ENCODE data around the gene SMCHD1. TPM values are rescaled to one million over a fixed set of nuclear protein-coding genes. Genes with fewer than 3 reads are reported as not detected.

The SMCHD1 gene
- total RNA-seq, 1 experiment from 2014 or later: 61.0 TPM

DNA sequence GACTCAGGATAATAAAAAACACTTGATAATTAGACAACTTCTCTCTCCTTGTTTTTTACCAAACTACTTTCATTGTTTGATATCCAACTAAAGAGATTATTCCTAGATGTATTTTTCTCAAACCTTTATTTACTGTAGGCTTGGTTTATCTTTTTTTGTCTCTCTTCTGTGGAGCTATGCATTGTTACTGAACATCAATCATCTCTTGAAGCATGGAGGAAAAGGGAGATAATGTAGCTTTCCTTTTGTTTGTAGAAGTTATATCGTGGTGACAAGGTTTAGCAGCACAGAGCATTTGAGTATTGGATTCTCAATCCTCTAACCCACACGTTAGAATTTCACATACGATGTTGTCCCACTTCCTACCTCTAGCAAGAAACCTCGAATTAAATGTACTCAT, 41.7 kb downstream of the SMCHD1 start:
- DNase-seq: no peak
- Histone ChIP-seq H2AFZ (ENCODE audit: low read length) (no peak overlapping the region), H3K79me2 (ENCODE audit: low read length) (peaks cover 5% of the 10 kb centered on the region; the same call in 1 of the 2 replicates), H3K27ac (ENCODE audit: low read length) (no peak overlapping the region), H3K36me3 (ENCODE audit: low read depth, low read length) (peaks cover 67% of the 10 kb centered on the region), H3F3A (ENCODE audit: low read length, unreplicated experiment) (no peaks in the 10 kb centered on the region), H4K20me1 (ENCODE audit: low read length) (no peaks in the 10 kb centered on the region), H3K9me3 (ENCODE audit: low read length) (no peaks in the 10 kb centered on the region), H3K4me3 (ENCODE audit: low read length) (no peak overlapping the region), H3K9me2 (replicated peaks; ENCODE audit: low read length) (no peaks in the 10 kb centered on the region), H3K27me3 (ENCODE audit: low read length) (no peaks in the 10 kb centered on the region), H3K4me2 (ENCODE audit: low read length) (no peak overlapping the region), H3K9ac (ENCODE audit: low read length) (no peak overlapping the region), H3K4me1 (ENCODE audit: insufficient read depth, low read length) (no peaks in the 10 kb centered on the region)
- no peak for TF ChIP-seq EZH2phosphoT487 (IDR thresholded peaks at IDR 0.05; ENCODE audit: borderline replicate concordance, low read length)
- no peak for TF ChIP-seq EZH2 (IDR thresholded peaks at IDR 0.05; ENCODE audit: low read length, unreplicated experiment)
- TF ChIP-seq, protein P1, sequence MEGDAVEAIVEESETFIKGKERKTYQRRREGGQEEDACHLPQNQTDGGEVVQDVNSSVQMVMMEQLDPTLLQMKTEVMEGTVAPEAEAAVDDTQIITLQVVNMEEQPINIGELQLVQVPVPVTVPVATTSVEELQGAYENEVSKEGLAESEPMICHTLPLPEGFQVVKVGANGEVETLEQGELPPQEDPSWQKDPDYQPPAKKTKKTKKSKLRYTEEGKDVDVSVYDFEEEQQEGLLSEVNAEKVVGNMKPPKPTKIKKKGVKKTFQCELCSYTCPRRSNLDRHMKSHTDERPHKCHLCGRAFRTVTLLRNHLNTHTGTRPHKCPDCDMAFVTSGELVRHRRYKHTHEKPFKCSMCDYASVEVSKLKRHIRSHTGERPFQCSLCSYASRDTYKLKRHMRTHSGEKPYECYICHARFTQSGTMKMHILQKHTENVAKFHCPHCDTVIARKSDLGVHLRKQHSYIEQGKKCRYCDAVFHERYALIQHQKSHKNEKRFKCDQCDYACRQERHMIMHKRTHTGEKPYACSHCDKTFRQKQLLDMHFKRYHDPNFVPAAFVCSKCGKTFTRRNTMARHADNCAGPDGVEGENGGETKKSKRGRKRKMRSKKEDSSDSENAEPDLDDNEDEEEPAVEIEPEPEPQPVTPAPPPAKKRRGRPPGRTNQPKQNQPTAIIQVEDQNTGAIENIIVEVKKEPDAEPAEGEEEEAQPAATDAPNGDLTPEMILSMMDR (conservative IDR thresholded peaks at IDR 0.05; ENCODE audit: low read depth, low read length): no peak
- POLR2A ChIA-PET (ENCODE audit: unreplicated experiment): no interaction called here
- intact Hi-C loops (cut with micrococcal nuclease): no loop called here
- ATAC-seq: no peak
- CTCF ChIA-PET: no interaction called here
- BruUV-seq (replicated peaks): no TSS peak

DNA sequence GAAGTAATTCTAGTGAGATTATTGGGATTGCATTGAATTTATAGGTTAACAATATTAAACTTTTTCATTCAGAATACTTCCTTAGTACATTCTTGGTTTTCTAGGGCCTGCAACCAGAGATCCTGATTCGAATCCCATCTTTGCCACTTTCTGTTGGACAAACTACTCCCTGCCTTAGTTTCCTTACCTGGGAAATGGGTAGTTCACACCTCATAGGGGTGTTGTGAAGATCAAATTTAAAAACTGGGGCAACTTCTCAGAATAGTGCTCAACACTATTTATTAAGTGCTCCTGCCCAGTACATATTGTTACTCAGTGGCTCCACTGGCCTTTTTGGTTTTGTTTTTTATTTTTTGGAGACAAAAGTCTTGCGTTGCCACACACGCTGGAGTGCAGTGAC, 43.5 kb downstream of the SMCHD1 start:
- Histone ChIP-seq H3K4me2 (ENCODE audit: low read length) (no peak overlapping the region), H3K9ac (ENCODE audit: low read length) (no peak overlapping the region), H3K9me2 (replicated peaks; ENCODE audit: low read length) (no peaks in the 10 kb centered on the region), H3K27ac (ENCODE audit: low read length) (no peak overlapping the region), H3K4me3 (ENCODE audit: low read length) (no peak overlapping the region), H2AFZ (ENCODE audit: low read length) (no peak overlapping the region), H3F3A (ENCODE audit: low read length, unreplicated experiment) (no peaks in the 10 kb centered on the region), H3K79me2 (ENCODE audit: low read length) (no peaks in the 10 kb centered on the region), H3K4me1 (ENCODE audit: insufficient read depth, low read length) (no peaks in the 10 kb centered on the region), H4K20me1 (ENCODE audit: low read length) (no peaks in the 10 kb centered on the region), H3K27me3 (ENCODE audit: low read length) (no peaks in the 10 kb centered on the region), H3K36me3 (ENCODE audit: low read depth, low read length) (peaks cover 71% of the 10 kb centered on the region), H3K9me3 (ENCODE audit: low read length) (no peaks in the 10 kb centered on the region)
- DNase-seq (no peak), ATAC-seq (no peak)
- CTCF ChIA-PET: no interaction called here
- intact Hi-C loops (cut with micrococcal nuclease): no loop called here
- POLR2A ChIA-PET (ENCODE audit: unreplicated experiment): interaction anchor here (0.6 kb wide), 1 partner anchor 15 kb away, joined by 4 read pairs; no protein-coding TSS in a partner anchor
- BruUV-seq (replicated peaks): no TSS peak
- TF ChIP-seq EZH2 (IDR thresholded peaks at IDR 0.05; ENCODE audit: low read length, unreplicated experiment): no peak

DNA sequence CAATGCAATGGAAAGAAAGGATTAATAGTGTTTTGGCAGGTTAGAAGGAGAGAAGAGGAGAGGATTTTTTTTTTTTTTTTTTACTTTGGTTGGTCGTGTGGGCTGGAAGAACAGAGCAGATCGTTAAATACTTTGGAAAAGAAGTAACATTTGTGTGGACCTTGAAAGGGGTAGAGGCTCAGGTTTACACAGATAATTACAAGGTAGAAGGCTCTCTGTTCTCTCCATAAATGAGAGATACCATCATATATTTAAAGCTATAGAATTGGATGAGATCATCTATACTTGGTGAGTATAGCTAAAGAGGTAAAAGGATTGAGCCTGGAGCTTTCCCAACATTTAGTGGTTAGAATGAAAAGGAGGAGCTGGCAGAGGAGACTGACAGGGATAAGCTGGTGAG, 49.0 kb downstream of the SMCHD1 start:
- peaks cover 58% of the 10 kb centered on the region for H3K36me3 ChIP-seq (ENCODE audit: low read depth, low read length)
- POLR2A ChIA-PET (ENCODE audit: unreplicated experiment): no interaction called here
- BruUV-seq (replicated peaks): no TSS peak

More for the DNA sequence above, 49.0 kb downstream of the SMCHD1 start:
- ATAC-seq (no peak), DNase-seq (no peak)
- H4K20me1 ChIP-seq (ENCODE audit: low read length): no peaks in the 10 kb centered on the region
- H3K9ac ChIP-seq (ENCODE audit: low read length): no peak overlapping the region
- no peak overlapping the region for H2AFZ ChIP-seq (ENCODE audit: low read length)
- no peaks in the 10 kb centered on the region for H3K79me2 ChIP-seq (ENCODE audit: low read length)
- no peaks in the 10 kb centered on the region for H3K4me1 ChIP-seq (ENCODE audit: insufficient read depth, low read length)
- H3K4me2 ChIP-seq (ENCODE audit: low read length): no peak overlapping the region
- H3K4me3 ChIP-seq (ENCODE audit: low read length): no peak overlapping the region
- CTCF ChIA-PET: no interaction called here
- no peak overlapping the region for H3K27ac ChIP-seq (ENCODE audit: low read length)
- TF ChIP-seq EZH2 (IDR thresholded peaks at IDR 0.05; ENCODE audit: low read length, unreplicated experiment) (no peak), EZH2phosphoT487 (IDR thresholded peaks at IDR 0.05; ENCODE audit: borderline replicate concordance, low read length) (no peak)
- TF ChIP-seq, protein P1 (conservative IDR thresholded peaks at IDR 0.05; ENCODE audit: low read depth, low read length): no peak
- no peaks in the 10 kb centered on the region for H3F3A ChIP-seq (ENCODE audit: low read length, unreplicated experiment)
- H3K27me3 ChIP-seq (ENCODE audit: low read length): no peaks in the 10 kb centered on the region
- no peaks in the 10 kb centered on the region for H3K9me2 ChIP-seq (replicated peaks; ENCODE audit: low read length)
- intact Hi-C loops (cut with micrococcal nuclease): loop anchor here (5.0 kb wide), 1 partner anchor 37 kb away; no protein-coding TSS in a partner anchor
- H3K9me3 ChIP-seq (ENCODE audit: low read length): no peaks in the 10 kb centered on the region
